Measurements from ENCODE around the gene RASGRP2.

DNA sequence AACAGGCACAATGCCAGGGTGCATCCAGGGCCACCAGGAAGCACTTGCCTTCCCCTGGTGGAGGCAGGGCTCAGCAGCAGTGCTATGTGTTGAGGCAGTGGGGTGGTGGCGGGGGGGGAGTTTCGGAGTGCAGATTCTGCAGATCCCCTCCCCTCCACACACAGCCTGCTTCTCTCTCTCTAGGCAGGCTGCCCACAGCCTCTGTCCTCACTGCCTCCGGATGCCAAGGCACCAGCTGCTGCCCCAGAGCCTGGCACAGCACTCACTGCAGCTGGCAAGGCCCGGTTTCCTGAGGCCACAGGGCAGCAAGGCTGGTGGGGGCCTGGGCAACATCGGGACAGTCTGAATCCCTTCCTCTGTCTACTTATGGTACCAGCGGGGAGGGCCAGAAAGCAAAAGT, 56.7 kb downstream of the RASGRP2 start:
- TF ChIP-seq, protein P1, sequence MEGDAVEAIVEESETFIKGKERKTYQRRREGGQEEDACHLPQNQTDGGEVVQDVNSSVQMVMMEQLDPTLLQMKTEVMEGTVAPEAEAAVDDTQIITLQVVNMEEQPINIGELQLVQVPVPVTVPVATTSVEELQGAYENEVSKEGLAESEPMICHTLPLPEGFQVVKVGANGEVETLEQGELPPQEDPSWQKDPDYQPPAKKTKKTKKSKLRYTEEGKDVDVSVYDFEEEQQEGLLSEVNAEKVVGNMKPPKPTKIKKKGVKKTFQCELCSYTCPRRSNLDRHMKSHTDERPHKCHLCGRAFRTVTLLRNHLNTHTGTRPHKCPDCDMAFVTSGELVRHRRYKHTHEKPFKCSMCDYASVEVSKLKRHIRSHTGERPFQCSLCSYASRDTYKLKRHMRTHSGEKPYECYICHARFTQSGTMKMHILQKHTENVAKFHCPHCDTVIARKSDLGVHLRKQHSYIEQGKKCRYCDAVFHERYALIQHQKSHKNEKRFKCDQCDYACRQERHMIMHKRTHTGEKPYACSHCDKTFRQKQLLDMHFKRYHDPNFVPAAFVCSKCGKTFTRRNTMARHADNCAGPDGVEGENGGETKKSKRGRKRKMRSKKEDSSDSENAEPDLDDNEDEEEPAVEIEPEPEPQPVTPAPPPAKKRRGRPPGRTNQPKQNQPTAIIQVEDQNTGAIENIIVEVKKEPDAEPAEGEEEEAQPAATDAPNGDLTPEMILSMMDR (optimal IDR thresholded peaks at IDR 0.05 in 1 of 3, IDR thresholded peaks at IDR 0.05 in 1 of 3, conservative IDR thresholded peaks at IDR 0.05 in 1 of 3; ENCODE audit: extremely low read depth in 1 of 3, insufficient read depth in 2 of 3, low read length in 3 of 3) = no peak
- TF ChIP-seq EZH2 (IDR thresholded peaks at IDR 0.05; ENCODE audit: low read length) = no peak

All from keratinocyte (primary cell).